ENCODE data around the gene MIDN. TPM values are rescaled to one million over a fixed set of nuclear protein-coding genes. Genes with fewer than 3 reads are reported as not detected.

MIDN gene
- total and polyA plus RNA-seq, 2 of the 4 experiments (the other 2 are of a cell fraction): 2.5 to 26.0 TPM

DNA sequence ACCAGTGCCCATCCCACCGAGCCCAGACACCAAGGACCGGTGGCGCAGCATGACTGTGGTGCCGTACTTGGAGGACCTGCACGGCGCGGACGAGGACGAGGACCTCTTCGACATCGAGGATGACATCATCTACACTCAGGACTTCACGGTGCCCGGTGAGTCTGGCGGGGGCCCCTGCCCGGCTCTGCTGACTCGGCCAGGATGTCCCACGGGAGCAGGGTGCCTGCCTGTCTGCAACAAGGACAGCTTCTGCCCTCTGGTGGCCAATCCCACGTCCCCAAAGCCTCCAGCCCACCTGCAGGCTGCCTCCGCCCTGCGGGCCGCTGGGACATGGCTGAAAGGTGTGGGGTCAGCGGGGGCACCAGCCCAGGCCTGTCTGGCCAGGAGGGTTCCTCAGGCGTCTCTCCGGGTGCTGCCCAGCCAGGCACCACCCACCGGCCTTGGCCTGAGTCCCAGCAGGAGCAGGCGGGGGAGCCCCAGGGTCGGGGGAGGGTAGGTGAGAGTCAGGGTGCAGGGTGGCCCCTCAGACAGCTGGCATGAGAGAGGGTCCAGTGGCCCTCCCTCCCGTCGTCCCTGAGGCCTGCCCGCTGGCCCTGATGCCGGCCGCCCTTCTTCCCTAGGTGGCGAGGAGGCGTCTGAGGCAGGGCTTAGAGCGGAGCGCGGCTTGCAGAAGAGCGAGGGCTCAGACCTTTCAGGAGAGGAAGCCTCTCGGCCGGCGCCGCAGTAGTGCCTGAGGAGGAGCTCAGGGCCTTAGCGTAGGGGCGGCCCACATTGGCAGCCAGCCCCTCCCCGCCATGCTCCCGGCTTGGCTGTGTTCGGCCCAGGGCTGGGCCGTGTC is 25.1 kb upstream of the MIDN start:
- ChIA-PET POLR2A (ENCODE audit: unreplicated experiment) (no interaction called here), CTCF (no interaction called here)
- Histone ChIP-seq H2AK9ac (replicated peaks; ENCODE audit: low read depth, low read length, poor library complexity) (no peak overlapping the region), H3K23ac (ENCODE audit: low read depth, low read length) (no peak overlapping the region), H3K4me1 (ENCODE audit: control insufficient read depth, insufficient read depth, low read length) (no peaks in the 10 kb centered on the region), H3K9me3 (ENCODE audit: control insufficient read depth, insufficient read depth, low read length) (no peaks in the 10 kb centered on the region), H3K4ac (ENCODE audit: low read depth, low read length) (no peak overlapping the region), H4K5ac (ENCODE audit: low read depth, low read length) (no peak overlapping the region), H3K4me3 (ENCODE audit: insufficient read depth, low read depth, low read length) (no peak overlapping the region), H4K8ac (ENCODE audit: low read depth in 2 of 2, low read length in 2 of 2) (no peak overlapping the region), H4K20me1 (ENCODE audit: insufficient read depth, low read length) (peaks cover 22% of the 10 kb centered on the region), H3K36me3 (ENCODE audit: control insufficient read depth, insufficient read depth, low read length) (peaks cover 54% of the 10 kb centered on the region), H3K27ac (ENCODE audit: insufficient read depth, low read length) (no peak overlapping the region), H4K91ac (ENCODE audit: insufficient read depth, low read depth, low read length) (no peak overlapping the region), H2BK120ac (ENCODE audit: low read depth, low read length) (no peak overlapping the region), H2BK5ac (ENCODE audit: low read depth, low read length, poor library complexity, severe bottlenecking) (no peak overlapping the region), H3K4me2 (ENCODE audit: low read depth, low read length) (no peak overlapping the region), H2BK15ac (ENCODE audit: low read depth, low read length) (no peak overlapping the region), H3K18ac (ENCODE audit: low read depth, low read length) (no peak overlapping the region), H3K56ac (ENCODE audit: extremely low read depth, insufficient read depth, low read length) (no peak overlapping the region), H2AFZ (replicated peaks; ENCODE audit: low read length, poor library complexity) (no peak overlapping the region), H3K27me3 (ENCODE audit: control insufficient read depth, insufficient read depth, low read length) (no peaks in the 10 kb centered on the region), H3K9ac (ENCODE audit: low read depth, low read length) (no peak overlapping the region), H3K14ac (replicated peaks; ENCODE audit: low read depth, low read length) (no peak overlapping the region), H2AK5ac (ENCODE audit: low read depth, low read length) (0 out of 2 replicates have a peak overlapping the region, but pooled peaks have one; percentile 54), H2BK20ac (ENCODE audit: low read depth, low read length) (no peak overlapping the region), H3K9me1 (ENCODE audit: insufficient read depth, low read length) (no peaks in the 10 kb centered on the region), H3K79me1 (ENCODE audit: low read depth in 1 of 2, low read length in 2 of 2) (peaks cover 6 to 38% of the 10 kb centered on the region in 2 experiments; a peak in 3 of 4 replicates)
- peak; percentile 42 for DNase-seq
- in situ Hi-C loops (cut with MboI; ENCODE audit: low sequenced_read_pairs): no loop called here
- no TSS peak for BruUV-seq (replicated peaks)
- dilution Hi-C loops (cut with HindIII; ENCODE audit: low sequenced_read_pairs, unreplicated experiment): no loop called here
- WGBS, 2 experiments (ENCODE audit: extremely low coverage in 2 of 2, insufficient read length in 1 of 2): 76% methylated on average over 9 of the region's 48 CpGs; no CpG with 5 or more reads in 1 of the 2 experiments
- TF ChIP-seq, protein P1, sequence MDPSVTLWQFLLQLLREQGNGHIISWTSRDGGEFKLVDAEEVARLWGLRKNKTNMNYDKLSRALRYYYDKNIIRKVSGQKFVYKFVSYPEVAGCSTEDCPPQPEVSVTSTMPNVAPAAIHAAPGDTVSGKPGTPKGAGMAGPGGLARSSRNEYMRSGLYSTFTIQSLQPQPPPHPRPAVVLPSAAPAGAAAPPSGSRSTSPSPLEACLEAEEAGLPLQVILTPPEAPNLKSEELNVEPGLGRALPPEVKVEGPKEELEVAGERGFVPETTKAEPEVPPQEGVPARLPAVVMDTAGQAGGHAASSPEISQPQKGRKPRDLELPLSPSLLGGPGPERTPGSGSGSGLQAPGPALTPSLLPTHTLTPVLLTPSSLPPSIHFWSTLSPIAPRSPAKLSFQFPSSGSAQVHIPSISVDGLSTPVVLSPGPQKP (IDR thresholded peaks at IDR 0.05; ENCODE audit: borderline replicate concordance, low read depth, low read length): no peak
- peak; percentile 33 for TF ChIP-seq MAFK (IDR thresholded peaks at IDR 0.05; ENCODE audit: low read depth, low read length)
- no peak for TF ChIP-seq CHD1 (IDR thresholded peaks at IDR 0.05; ENCODE audit: low read depth, low read length)
- no peak for TF ChIP-seq FOS (IDR thresholded peaks at IDR 0.05; ENCODE audit: low read depth, low read length)
- no peak for TF ChIP-seq RFX5 (IDR thresholded peaks at IDR 0.05; ENCODE audit: low read depth, low read length)
- peak; percentile 36 for TF ChIP-seq SMC3 (IDR thresholded peaks at IDR 0.05; ENCODE audit: low read depth, low read length)
- TF ChIP-seq, protein P2, sequence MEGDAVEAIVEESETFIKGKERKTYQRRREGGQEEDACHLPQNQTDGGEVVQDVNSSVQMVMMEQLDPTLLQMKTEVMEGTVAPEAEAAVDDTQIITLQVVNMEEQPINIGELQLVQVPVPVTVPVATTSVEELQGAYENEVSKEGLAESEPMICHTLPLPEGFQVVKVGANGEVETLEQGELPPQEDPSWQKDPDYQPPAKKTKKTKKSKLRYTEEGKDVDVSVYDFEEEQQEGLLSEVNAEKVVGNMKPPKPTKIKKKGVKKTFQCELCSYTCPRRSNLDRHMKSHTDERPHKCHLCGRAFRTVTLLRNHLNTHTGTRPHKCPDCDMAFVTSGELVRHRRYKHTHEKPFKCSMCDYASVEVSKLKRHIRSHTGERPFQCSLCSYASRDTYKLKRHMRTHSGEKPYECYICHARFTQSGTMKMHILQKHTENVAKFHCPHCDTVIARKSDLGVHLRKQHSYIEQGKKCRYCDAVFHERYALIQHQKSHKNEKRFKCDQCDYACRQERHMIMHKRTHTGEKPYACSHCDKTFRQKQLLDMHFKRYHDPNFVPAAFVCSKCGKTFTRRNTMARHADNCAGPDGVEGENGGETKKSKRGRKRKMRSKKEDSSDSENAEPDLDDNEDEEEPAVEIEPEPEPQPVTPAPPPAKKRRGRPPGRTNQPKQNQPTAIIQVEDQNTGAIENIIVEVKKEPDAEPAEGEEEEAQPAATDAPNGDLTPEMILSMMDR (conservative IDR thresholded peaks at IDR 0.05; ENCODE audit: low read depth, low read length): peak; percentile 45
- TF ChIP-seq MXI1 (IDR thresholded peaks at IDR 0.05; ENCODE audit: borderline replicate concordance, low read depth, low read length): no peak
- no peak for TF ChIP-seq MAZ (IDR thresholded peaks at IDR 0.05; ENCODE audit: borderline replicate concordance, low read depth, low read length)
- no peak for TF ChIP-seq BHLHE40 (IDR thresholded peaks at IDR 0.05; ENCODE audit: low read depth, low read length)
- no peak for TF ChIP-seq CEBPB (IDR thresholded peaks at IDR 0.05; ENCODE audit: low read depth, low read length)
- peak; percentile 39 for TF ChIP-seq RAD21 (IDR thresholded peaks at IDR 0.05; ENCODE audit: low read length)
- TF ChIP-seq NFE2L2 (IDR thresholded peaks at IDR 0.05; ENCODE audit: low read depth, low read length): no peak
- ATAC-seq (ENCODE audit: low read depth): peak; percentile 34; the same call in 1 of the 2 replicates
- intact Hi-C loops (cut with micrococcal nuclease): no loop called here
